OCI-LY7 (cell line): ENCODE data around the gene SPRY2. TPM values are rescaled to one million over a fixed set of nuclear protein-coding genes. Genes with fewer than 3 reads are reported as not detected.
"Not testable (repeated sequence)": the region's sequence is repeated elsewhere in the genome, so short reads cannot be mapped to it uniquely, and the experiment has no call there.

Experiments
- BruUV-seq: library from RNA; stranded (reverse); fragments of 400-500 nt; replicated peaks from 2 replicates; lab custom pipeline; 2021; lab: Mats Ljungman, UMichigan
- CTCF ChIA-PET: fragments of 300-600 bp; sonication (Branson Sonifier 250); formaldehyde crosslinking; loops from one replicate; lab custom pipeline; 2022; ENCODE audit warnings: antibody characterized with exemption; ENCODE audit not compliant: unreplicated experiment; lab: Charles Lee
- POLR2A ChIA-PET: fragments of 300-600 bp; sonication (Branson Sonifier 250); formaldehyde crosslinking; loops from one replicate; lab custom pipeline; 2022; ENCODE audit warnings: antibody characterized with exemption; lab: Charles Lee
- DNase-seq: peaks from one replicate; pipeline ENCODE4 v3.0.0-alpha.2; 2015; ENCODE audit warnings: low spot score
- H2AFZ ChIP-seq: fragments of 200-600 bp; sonication (generic), shearing (Covaris generic); 2 replicates; pipeline ENCODE4 v1.6.1; 2014; ENCODE audit warnings: mild to moderate bottlenecking, antibody characterized with exemption, low read length, moderate library complexity
- H3K27ac ChIP-seq: fragments of 200-600 bp; sonication (generic); 2 replicates; pipeline ENCODE4 v1.5.1; 2014; ENCODE audit warnings: mixed run types, low read depth, mild to moderate bottlenecking, moderate library complexity, low read length, inconsistent platforms; ENCODE audit not compliant: poor library complexity, severe bottlenecking
- H3K36me3 ChIP-seq: fragments of 200-600 bp; sonication (generic); 2 replicates; pipeline ENCODE4 v1.6.1; 2014; ENCODE audit warnings: mild to moderate bottlenecking, antibody characterized with exemption, low read length, moderate library complexity, mixed read lengths; ENCODE audit not compliant: insufficient read depth
- H3K4me1 ChIP-seq: fragments of 200-600 bp; sonication (generic); 2 replicates; pipeline ENCODE4 v1.5.1; 2014; ENCODE audit warnings: mild to moderate bottlenecking, low read length; ENCODE audit not compliant: insufficient read depth, poor library complexity, severe bottlenecking
- H3K4me2 ChIP-seq: fragments of 200-600 bp; sonication (generic); 2 replicates; pipeline ENCODE4 v1.6.1; 2014; ENCODE audit warnings: mild to moderate bottlenecking, low read length
- H3K4me3 ChIP-seq: fragments of 200-600 bp; sonication (generic); 2 replicates; pipeline ENCODE4 v1.5.1; 2014; ENCODE audit warnings: mild to moderate bottlenecking, low read depth, low read length; ENCODE audit not compliant: poor library complexity, severe bottlenecking
- H3K79me2 ChIP-seq: fragments of 200-600 bp; sonication (generic); 2 replicates; pipeline ENCODE4 v1.6.1; 2016; ENCODE audit warnings: low read depth, mild to moderate bottlenecking, low read length, moderate library complexity, mixed read lengths; ENCODE audit not compliant: insufficient read depth
- H3K9me2 ChIP-seq: fragments of 200-600 bp; sonication (generic); 2 replicates; pipeline ENCODE4 v1.6.1; 2016; ENCODE audit warnings: mild to moderate bottlenecking, low read length, mixed read lengths; ENCODE audit not compliant: insufficient read depth
- H3K9me3 ChIP-seq: fragments of 200-600 bp; sonication (generic); 2 replicates; pipeline ENCODE4 v1.6.1; 2014; ENCODE audit warnings: mild to moderate bottlenecking, mixed run types, low read length, mixed read lengths
- H4K20me1 ChIP-seq: fragments of 200-600 bp; sonication (generic); 2 replicates; pipeline ENCODE4 v1.6.1; 2014; ENCODE audit warnings: mild to moderate bottlenecking, antibody characterized with exemption, low read length, moderate library complexity, mixed read lengths; ENCODE audit not compliant: insufficient read depth
- EZH2phosphoT487 ChIP-seq: fragments of 200-600 bp; sonication (generic); IDR thresholded peaks from 2 replicates; pipeline ENCODE4 v1.6.1; 2018; ENCODE audit warnings: low read depth, borderline replicate concordance, mild to moderate bottlenecking, mixed run types, antibody characterized with exemption, low read length, moderate library complexity, mixed read lengths
- intact Hi-C: fragments of 100-400 bp; cut with micrococcal nuclease; formaldehyde crosslinking; loops from one replicate; pipeline ENCODE4 v1.10.0; 2022; ENCODE audit not compliant: unreplicated experiment
- total RNA-seq, 2 experiments: library from RNA; depleted of rRNA in 1 of 2; stranded (reverse); fragments of >200 nt in 1 of 2; shearing (Covaris generic) in 1 of 2; gene quantifications; 2 replicates each; pipeline ENCODE4 v1.2.3, GENCODE V29; 2014 to 2022
- TF ChIP-seq, protein P1 (sequence below): fragments of 200-600 bp; sonication (generic); conservative IDR thresholded peaks from 2 replicates; pipeline ENCODE4 v1.5.1; 2014; ENCODE audit warnings: mild to moderate bottlenecking, antibody characterized with exemption, low read length, moderate library complexity, mixed read lengths

SPRY2 gene
- total RNA-seq, 2 experiments from 2014 or later: not detected

DNA sequence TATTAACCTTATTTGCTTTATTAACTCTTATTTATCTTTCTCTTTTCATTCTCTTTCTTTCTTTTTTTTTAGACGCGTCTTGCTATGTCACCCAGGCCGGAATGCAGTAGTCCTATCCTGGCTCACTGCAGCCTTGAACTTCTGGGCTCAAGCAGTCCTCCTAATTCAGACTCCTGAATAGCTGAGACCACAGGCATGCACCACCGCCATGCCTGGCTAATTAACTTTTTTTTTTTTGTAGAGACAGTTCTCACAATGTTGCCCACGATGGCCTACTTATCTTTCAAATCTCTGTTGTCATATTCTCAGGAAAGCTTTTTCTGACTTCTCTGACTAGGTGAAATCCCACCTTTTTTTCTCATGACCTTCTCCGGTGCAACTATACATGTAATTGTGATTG is 7.8 kb upstream of the SPRY2 start:
- POLR2A ChIA-PET: no interaction called here
- no peak overlapping the region for H3K27ac ChIP-seq
- H3K9me3 ChIP-seq: no peaks in the 10 kb centered on the region
- no peak overlapping the region for H3K4me2 ChIP-seq
- intact Hi-C loops: no loop called here
- H3K4me1 ChIP-seq: no peaks in the 10 kb centered on the region
- H3K79me2 ChIP-seq: no peaks in the 10 kb centered on the region
- no peak overlapping the region for H3K4me3 ChIP-seq
- no TSS peak for BruUV-seq
- H3K9me2 ChIP-seq: no peaks in the 10 kb centered on the region
- no peaks in the 10 kb centered on the region for H4K20me1 ChIP-seq
- TF ChIP-seq EZH2phosphoT487: no peak
- TF ChIP-seq, protein P1, sequence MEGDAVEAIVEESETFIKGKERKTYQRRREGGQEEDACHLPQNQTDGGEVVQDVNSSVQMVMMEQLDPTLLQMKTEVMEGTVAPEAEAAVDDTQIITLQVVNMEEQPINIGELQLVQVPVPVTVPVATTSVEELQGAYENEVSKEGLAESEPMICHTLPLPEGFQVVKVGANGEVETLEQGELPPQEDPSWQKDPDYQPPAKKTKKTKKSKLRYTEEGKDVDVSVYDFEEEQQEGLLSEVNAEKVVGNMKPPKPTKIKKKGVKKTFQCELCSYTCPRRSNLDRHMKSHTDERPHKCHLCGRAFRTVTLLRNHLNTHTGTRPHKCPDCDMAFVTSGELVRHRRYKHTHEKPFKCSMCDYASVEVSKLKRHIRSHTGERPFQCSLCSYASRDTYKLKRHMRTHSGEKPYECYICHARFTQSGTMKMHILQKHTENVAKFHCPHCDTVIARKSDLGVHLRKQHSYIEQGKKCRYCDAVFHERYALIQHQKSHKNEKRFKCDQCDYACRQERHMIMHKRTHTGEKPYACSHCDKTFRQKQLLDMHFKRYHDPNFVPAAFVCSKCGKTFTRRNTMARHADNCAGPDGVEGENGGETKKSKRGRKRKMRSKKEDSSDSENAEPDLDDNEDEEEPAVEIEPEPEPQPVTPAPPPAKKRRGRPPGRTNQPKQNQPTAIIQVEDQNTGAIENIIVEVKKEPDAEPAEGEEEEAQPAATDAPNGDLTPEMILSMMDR: no peak
- no peak overlapping the region for H2AFZ ChIP-seq
- CTCF ChIA-PET: no interaction called here
- DNase-seq: no peak
- no peaks in the 10 kb centered on the region for H3K36me3 ChIP-seq

DNA sequence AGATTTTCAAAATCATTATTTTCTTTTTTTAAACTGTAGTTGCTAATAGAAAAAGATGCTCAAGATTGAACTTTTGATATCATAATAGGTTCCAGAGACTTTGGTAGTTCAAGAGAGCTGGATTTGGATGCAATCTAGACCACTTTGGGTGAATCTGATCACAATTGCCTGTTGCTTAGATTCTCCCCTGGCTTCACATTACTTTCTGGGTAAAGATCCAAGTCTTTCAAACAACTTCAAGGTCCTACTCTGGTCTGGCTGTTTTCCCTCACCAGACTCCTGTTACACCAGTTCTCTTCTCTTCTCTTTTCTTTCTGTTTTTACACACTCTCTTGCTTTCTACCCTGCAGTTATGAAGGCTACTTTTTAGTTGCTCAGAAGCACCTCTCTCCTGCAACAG is 7.4 kb upstream of the SPRY2 start:
- no peaks in the 10 kb centered on the region for H4K20me1 ChIP-seq
- intact Hi-C loops: no loop called here
- H3K4me2 ChIP-seq: no peak overlapping the region
- TF ChIP-seq EZH2phosphoT487: no peak
- TF ChIP-seq, protein P1: no peak
- ChIA-PET POLR2A (no interaction called here), CTCF (no interaction called here)
- no peaks in the 10 kb centered on the region for H3K79me2 ChIP-seq
- H2AFZ ChIP-seq: no peak overlapping the region
- DNase-seq: no peak
- no peaks in the 10 kb centered on the region for H3K36me3 ChIP-seq
- no peaks in the 10 kb centered on the region for H3K4me1 ChIP-seq
- BruUV-seq: no TSS peak
- no peak overlapping the region for H3K27ac ChIP-seq
- H3K9me3 ChIP-seq: no peaks in the 10 kb centered on the region
- H3K9me2 ChIP-seq: no peaks in the 10 kb centered on the region
- H3K4me3 ChIP-seq: no peak overlapping the region

DNA sequence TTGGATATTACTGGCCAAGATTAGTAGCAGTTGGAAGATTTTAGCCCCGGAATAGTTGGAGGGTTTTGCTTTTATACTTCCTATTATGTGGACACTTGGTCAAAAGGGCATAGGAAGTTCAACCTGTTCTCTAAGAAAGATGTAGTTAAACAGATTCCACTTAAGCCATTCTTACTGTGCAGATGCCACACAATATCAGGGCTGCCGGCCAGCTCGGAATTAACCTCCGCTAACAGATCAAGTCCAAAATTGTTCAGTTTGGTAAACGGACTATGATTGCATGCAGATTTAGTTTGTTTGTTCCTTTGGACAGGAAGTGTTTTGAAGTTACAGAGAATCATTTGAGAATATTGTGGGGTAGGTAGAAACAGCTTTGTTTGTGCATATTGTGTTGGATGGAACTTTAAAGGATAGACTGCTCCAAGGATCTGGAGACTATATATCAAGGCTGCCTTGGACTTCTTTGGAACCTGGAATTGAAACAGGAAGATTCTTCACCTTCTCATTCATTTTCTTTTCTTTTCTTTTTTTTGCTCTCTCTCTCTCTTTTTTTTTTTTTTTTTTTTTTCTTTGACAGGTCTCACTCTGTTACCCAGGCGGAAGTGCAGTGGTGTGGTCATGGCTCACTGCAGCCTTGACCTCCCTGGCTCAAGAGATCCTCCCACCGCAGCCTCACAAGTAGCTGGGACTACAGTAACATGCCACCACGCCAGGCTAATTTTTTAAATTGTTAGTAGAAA is 5.0 kb upstream of the SPRY2 start:
- H2AFZ ChIP-seq: no peak overlapping the region
- CTCF ChIA-PET: no interaction called here
- intact Hi-C loops: no loop called here

DNA sequence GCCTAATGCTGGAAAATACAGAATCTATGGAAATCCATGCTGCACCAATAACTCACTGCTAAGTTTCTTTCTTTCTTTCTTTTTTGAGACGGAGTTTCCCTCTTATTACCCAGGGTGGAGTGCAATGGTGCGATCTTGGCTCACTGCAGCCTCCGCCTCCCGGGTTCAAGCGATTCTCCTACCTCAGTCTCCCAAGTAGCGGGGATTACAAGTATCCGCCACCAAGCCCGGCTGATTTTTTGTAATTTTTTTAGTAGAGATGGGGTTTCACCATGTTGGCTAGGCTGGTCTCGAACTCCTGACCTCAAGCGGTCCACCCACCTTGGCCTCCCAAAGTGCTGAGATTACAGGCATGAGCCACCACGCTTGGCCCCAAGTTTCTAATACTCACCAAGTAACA is 3.1 kb upstream of the SPRY2 start:
- H3K4me2 ChIP-seq, CTCF ChIA-PET, H4K20me1 ChIP-seq, DNase-seq, POLR2A ChIA-PET, H3K9me3 ChIP-seq, H3K27ac ChIP-seq, H3K4me1 ChIP-seq, H3K36me3 ChIP-seq, intact Hi-C loops, H3K9me2 ChIP-seq, H3K79me2 ChIP-seq, H3K4me3 ChIP-seq, H2AFZ ChIP-seq, BruUV-seq: not testable (repeated sequence)

More for the DNA sequence above, 5.0 kb upstream of the SPRY2 start:
- TF ChIP-seq, protein P1: no peak
- no peak for TF ChIP-seq EZH2phosphoT487
- DNase-seq: no peak
- Histone ChIP-seq H3K4me3 (no peak overlapping the region), H3K79me2 (no peaks in the 10 kb centered on the region), H4K20me1 (no peaks in the 10 kb centered on the region), H3K4me1 (no peaks in the 10 kb centered on the region), H3K36me3 (no peaks in the 10 kb centered on the region), H3K4me2 (no peak overlapping the region), H3K9me2 (no peaks in the 10 kb centered on the region), H3K27ac (no peak overlapping the region), H3K9me3 (no peaks in the 10 kb centered on the region)
- POLR2A ChIA-PET: no interaction called here
- BruUV-seq: no TSS peak
